Measurements from ENCODE around the gene SMPX.

Gene SMPX

GRCh38 chrX:21705225-21705624 is 52.7 kb downstream of the SMPX start:
- TF ChIP-seq PATZ1 (CRISPR knock-in tag; IDR thresholded peaks at IDR 0.05; ENCODE audit: borderline replicate concordance): no peak
- TF ChIP-seq, protein P1, sequence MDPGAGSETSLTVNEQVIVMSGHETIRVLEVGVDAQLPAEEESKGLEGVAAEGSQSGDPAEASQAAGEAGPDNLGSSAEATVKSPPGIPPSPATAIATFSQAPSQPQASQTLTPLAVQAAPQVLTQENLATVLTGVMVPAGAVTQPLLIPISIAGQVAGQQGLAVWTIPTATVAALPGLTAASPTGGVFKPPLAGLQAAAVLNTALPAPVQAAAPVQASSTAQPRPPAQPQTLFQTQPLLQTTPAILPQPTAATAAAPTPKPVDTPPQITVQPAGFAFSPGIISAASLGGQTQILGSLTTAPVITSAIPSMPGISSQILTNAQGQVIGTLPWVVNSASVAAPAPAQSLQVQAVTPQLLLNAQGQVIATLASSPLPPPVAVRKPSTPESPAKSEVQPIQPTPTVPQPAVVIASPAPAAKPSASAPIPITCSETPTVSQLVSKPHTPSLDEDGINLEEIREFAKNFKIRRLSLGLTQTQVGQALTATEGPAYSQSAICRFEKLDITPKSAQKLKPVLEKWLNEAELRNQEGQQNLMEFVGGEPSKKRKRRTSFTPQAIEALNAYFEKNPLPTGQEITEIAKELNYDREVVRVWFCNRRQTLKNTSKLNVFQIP (CRISPR knock-in tag; IDR thresholded peaks at IDR 0.05; ENCODE audit: borderline replicate concordance, low read depth): no peak
- TF ChIP-seq BACH2 (CRISPR knock-in tag; IDR thresholded peaks at IDR 0.05; ENCODE audit: borderline replicate concordance): no peak
- no peak for TF ChIP-seq PPARA (CRISPR knock-in tag; IDR thresholded peaks at IDR 0.05; ENCODE audit: borderline replicate concordance)
- TF ChIP-seq TSHZ2 (CRISPR knock-in tag; IDR thresholded peaks at IDR 0.05): no peak
- ATAC-seq: no peak

GRCh38 chrX:21702725-21703124 is 55.2 kb downstream of the SMPX start:
- no peak for ATAC-seq
- TF ChIP-seq PPARA (CRISPR knock-in tag; IDR thresholded peaks at IDR 0.05; ENCODE audit: borderline replicate concordance) (no peak), ZNF565 (CRISPR knock-in tag; conservative IDR thresholded peaks at IDR 0.05; ENCODE audit: low read depth) (no peak), ZFP3 (CRISPR knock-in tag; IDR thresholded peaks at IDR 0.05) (no peak), ESRRG (CRISPR knock-in tag; IDR thresholded peaks at IDR 0.05) (no peak), GLIS3 (CRISPR knock-in tag; IDR thresholded peaks at IDR 0.05) (no peak), TSHZ2 (CRISPR knock-in tag; IDR thresholded peaks at IDR 0.05) (no peak), ISL1 (CRISPR knock-in tag; IDR thresholded peaks at IDR 0.05) (no peak), ZFP30 (CRISPR knock-in tag; IDR thresholded peaks at IDR 0.05) (no peak), TOX (CRISPR knock-in tag; IDR thresholded peaks at IDR 0.05; ENCODE audit: borderline replicate concordance) (no peak), CSDC2 (CRISPR knock-in tag; IDR thresholded peaks at IDR 0.05) (no peak), ZC3H10 (CRISPR knock-in tag; IDR thresholded peaks at IDR 0.05) (no peak), ZNF8 (CRISPR knock-in tag; IDR thresholded peaks at IDR 0.05) (no peak), ARNTL (CRISPR knock-in tag; IDR thresholded peaks at IDR 0.05; ENCODE audit: borderline replicate concordance, low read depth) (no peak), TCF4 (CRISPR knock-in tag; IDR thresholded peaks at IDR 0.05; ENCODE audit: borderline replicate concordance) (no peak), BACH2 (CRISPR knock-in tag; IDR thresholded peaks at IDR 0.05; ENCODE audit: borderline replicate concordance) (no peak), RARB (CRISPR knock-in tag; IDR thresholded peaks at IDR 0.05) (no peak), PATZ1 (CRISPR knock-in tag; IDR thresholded peaks at IDR 0.05; ENCODE audit: borderline replicate concordance) (no peak)
- TF ChIP-seq, protein P1 (CRISPR knock-in tag; IDR thresholded peaks at IDR 0.05; ENCODE audit: borderline replicate concordance, low read depth): no peak
- TF ChIP-seq, protein P2, sequence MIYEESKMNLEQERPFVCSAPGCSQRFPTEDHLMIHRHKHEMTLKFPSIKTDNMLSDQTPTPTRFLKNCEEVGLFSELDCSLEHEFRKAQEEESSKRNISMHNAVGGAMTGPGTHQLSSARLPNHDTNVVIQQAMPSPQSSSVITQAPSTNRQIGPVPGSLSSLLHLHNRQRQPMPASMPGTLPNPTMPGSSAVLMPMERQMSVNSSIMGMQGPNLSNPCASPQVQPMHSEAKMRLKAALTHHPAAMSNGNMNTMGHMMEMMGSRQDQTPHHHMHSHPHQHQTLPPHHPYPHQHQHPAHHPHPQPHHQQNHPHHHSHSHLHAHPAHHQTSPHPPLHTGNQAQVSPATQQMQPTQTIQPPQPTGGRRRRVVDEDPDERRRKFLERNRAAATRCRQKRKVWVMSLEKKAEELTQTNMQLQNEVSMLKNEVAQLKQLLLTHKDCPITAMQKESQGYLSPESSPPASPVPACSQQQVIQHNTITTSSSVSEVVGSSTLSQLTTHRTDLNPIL (CRISPR knock-in tag; IDR thresholded peaks at IDR 0.05; ENCODE audit: low read depth): no peak
